Measurements from ENCODE around the gene FNDC3B. TPM values are rescaled to one million over a fixed set of nuclear protein-coding genes. Genes with fewer than 3 reads are reported as not detected.

The FNDC3B gene
- total and polyA plus RNA-seq, 2 donors (not counting 1 experiment from before 2014, with no cell fraction given), result 1.2 to 9.2 TPM

- Histone ChIP-seq H3K4me3 (ENCODE audit: control extremely low read depth in 1 of 5, extremely low read depth in 1 of 5, insufficient read depth in 1 of 5, low read depth in 2 of 5, low read length in 4 of 5) (no peak overlapping the region), H3K27ac (ENCODE audit: low read length in 2 of 2) (no peak overlapping the region), H4K20me1 (ENCODE audit: control insufficient read depth, insufficient read depth, low read length, poor library complexity, severe bottlenecking) (no peaks in the 10 kb centered on the region), H3K4me1 (ENCODE audit: control insufficient read depth in 2 of 2, insufficient read depth in 2 of 2, low read length in 2 of 2) (no peaks in the 10 kb centered on the region), H2AFZ (ENCODE audit: insufficient read depth, low read depth, low read length, poor library complexity, severe bottlenecking) (no peak overlapping the region), H3K4me2 (replicated peaks; ENCODE audit: low read depth, low read length, poor library complexity, severe bottlenecking) (no peak overlapping the region), H3K27me3 (replicated peaks in 1 of 4; ENCODE audit: control extremely low read depth in 1 of 4, control insufficient read depth in 3 of 4, insufficient read depth in 4 of 4, low read length in 3 of 4) (no peaks in the 10 kb centered on the region), H3K79me2 (ENCODE audit: control insufficient read depth, insufficient read depth, low read length) (no peaks in the 10 kb centered on the region), H3K9me3 (ENCODE audit: control extremely low read depth in 1 of 3, control insufficient read depth in 2 of 3, insufficient read depth in 1 of 3, low read length in 2 of 3) (no peaks in the 10 kb centered on the region), H3K9ac (ENCODE audit: low read length) (no peak overlapping the region), H3K36me3 (replicated peaks in 1 of 2; ENCODE audit: control extremely low read depth in 1 of 2, control insufficient read depth in 1 of 2, extremely low read depth in 1 of 2, insufficient read depth in 2 of 2, low read length in 1 of 2) (no peaks in the 10 kb centered on the region)
- WGBS (ENCODE audit: insufficient coverage), result 93% methylated on average over 2 of the region's 3 CpGs
- ATAC-seq (ENCODE audit: low read depth), result no peak
- intact Hi-C loops (cut with micrococcal nuclease), result no loop called here
- Mint-ChIP-seq H3K4me3 (no peak overlapping the region), H3K27me3 (no peaks in the 10 kb centered on the region), H3K9me3 (ENCODE audit: insufficient read depth) (no peaks in the 10 kb centered on the region), H3K27ac (no peak overlapping the region), H3K4me1 (no peaks in the 10 kb centered on the region)
- no peak for TF ChIP-seq EZH2 (IDR thresholded peaks at IDR 0.05; ENCODE audit: borderline replicate concordance, insufficient read depth, low read depth, low read length, poor library complexity, severe bottlenecking)
- ChIA-PET CTCF (interaction anchor here (0.8 to 1.7 kb wide), 2 partner anchors 15 to 19 kb away, joined by 3 to 7 read pairs; no protein-coding TSS in a partner anchor), POLR2A (no interaction called here)
- DNase-seq, result no peak
Measured at GRCh38 chr3:172313671-172314070, 274.3 kb downstream of the FNDC3B start.

- no peak for ATAC-seq (ENCODE audit: low read depth)
- H3K9me3 Mint-ChIP-seq (ENCODE audit: insufficient read depth), result no peaks in the 10 kb centered on the region
- intact Hi-C loops (cut with micrococcal nuclease), result no loop called here
- Histone ChIP-seq H3K4me1 (ENCODE audit: control insufficient read depth in 2 of 2, insufficient read depth in 2 of 2, low read length in 2 of 2) (no peaks in the 10 kb centered on the region), H3K79me2 (ENCODE audit: control insufficient read depth, insufficient read depth, low read length) (no peaks in the 10 kb centered on the region), H3K4me2 (replicated peaks; ENCODE audit: low read depth, low read length, poor library complexity, severe bottlenecking) (no peak overlapping the region), H4K20me1 (ENCODE audit: control insufficient read depth, insufficient read depth, low read length, poor library complexity, severe bottlenecking) (no peaks in the 10 kb centered on the region), H3K27ac (ENCODE audit: low read length in 2 of 2) (no peak overlapping the region), H2AFZ (ENCODE audit: insufficient read depth, low read depth, low read length, poor library complexity, severe bottlenecking) (no peak overlapping the region), H3K9me3 (ENCODE audit: control extremely low read depth in 1 of 3, control insufficient read depth in 2 of 3, insufficient read depth in 1 of 3, low read length in 2 of 3) (no peaks in the 10 kb centered on the region), H3K36me3 (replicated peaks in 1 of 2; ENCODE audit: control extremely low read depth in 1 of 2, control insufficient read depth in 1 of 2, extremely low read depth in 1 of 2, insufficient read depth in 2 of 2, low read length in 1 of 2) (no peaks in the 10 kb centered on the region), H3K4me3 (ENCODE audit: control extremely low read depth in 1 of 5, extremely low read depth in 1 of 5, insufficient read depth in 1 of 5, low read depth in 2 of 5, low read length in 4 of 5) (no peak overlapping the region), H3K27me3 (replicated peaks in 1 of 4; ENCODE audit: control extremely low read depth in 1 of 4, control insufficient read depth in 3 of 4, insufficient read depth in 4 of 4, low read length in 3 of 4) (no peaks in the 10 kb centered on the region), H3K9ac (ENCODE audit: low read length) (no peak overlapping the region)
- no peaks in the 10 kb centered on the region for H3K27me3 Mint-ChIP-seq
- no peak for TF ChIP-seq EZH2 (IDR thresholded peaks at IDR 0.05; ENCODE audit: borderline replicate concordance, insufficient read depth, low read depth, low read length, poor library complexity, severe bottlenecking)
- no peak for TF ChIP-seq CTCF (IDR thresholded peaks at IDR 0.05)
- no peak overlapping the region for H3K4me3 Mint-ChIP-seq
- 92% methylated on average over 6 of the region's 8 CpGs for WGBS (ENCODE audit: insufficient coverage)
- POLR2A ChIA-PET, result no interaction called here
- H3K4me1 Mint-ChIP-seq, result no peaks in the 10 kb centered on the region
- no peak overlapping the region for H3K27ac Mint-ChIP-seq
- CTCF ChIA-PET, result interaction anchor here (2.3 kb wide), 1 partner anchor 18 kb away, joined by 9 read pairs; no protein-coding TSS in a partner anchor
- DNase-seq, result no peak
Measured at GRCh38 chr3:172314591-172315160, 275.3 kb downstream of the FNDC3B start.

All from B cell (primary cell).